ENCODE data around the gene TUB. TPM values are rescaled to one million over a fixed set of nuclear protein-coding genes. Genes with fewer than 3 reads are reported as not detected.

TUB gene
- total and polyA plus RNA-seq, 2 of the 13 experiments (the other 11 are each of a cell fraction or from before 2014, with no cell fraction given) = 4.3 to 5.6 TPM

- no peak for TF ChIP-seq ZNF800 (CRISPR knock-in tag; IDR thresholded peaks at IDR 0.05)
- no peak for TF ChIP-seq ZNF616 (CRISPR knock-in tag; IDR thresholded peaks at IDR 0.05; ENCODE audit: low read depth)
Measured at GRCh38 chr11:8038811-8039529, 42.0 kb upstream of the TUB start (continued).

GRCh38 chr11:8039530-8040260 lies 41.3 kb upstream of the TUB start:
- Histone ChIP-seq H3K79me2 (ENCODE audit: insufficient read depth, low read length) (no peaks in the 10 kb centered on the region), H3K27me3 (ENCODE audit: control insufficient read depth in 1 of 2, insufficient read depth in 2 of 2, low read length in 2 of 2) (no peaks in the 10 kb centered on the region; a peak in 2 of 5 replicates), H4K20me1 (ENCODE audit: insufficient read depth, low read length) (no peaks in the 10 kb centered on the region), H3K4me1 (ENCODE audit: insufficient read depth, low read length) (no peaks in the 10 kb centered on the region), H3K36me3 (replicated peaks in 1 of 2; ENCODE audit: control insufficient read depth in 1 of 2, insufficient read depth in 2 of 2, low read length in 2 of 2) (no peaks in the 10 kb centered on the region), H3K4me2 (ENCODE audit: low read depth, low read length) (no peak overlapping the region), H2AFZ (ENCODE audit: low read length) (no peak overlapping the region), H3K9me3 (ENCODE audit: low read length) (no peaks in the 10 kb centered on the region), H3K4me3 (replicated peaks in 1 of 3; ENCODE audit: insufficient read depth in 1 of 3, low read depth in 2 of 3, low read length in 3 of 3) (no peak overlapping the region), H3K9ac (ENCODE audit: insufficient read depth, low read depth, low read length) (no peak overlapping the region), H3K27ac (ENCODE audit: extremely low read length, insufficient read depth, low read length) (no peak overlapping the region)
- in situ Hi-C loops (cut with HindIII; ENCODE audit: extremely low pct_ligation_motif_present, low pct_unique_long_range_greater_than_20kb) (no loop called here), intact Hi-C loops (cut with micrococcal nuclease; ENCODE audit: unreplicated experiment) (no loop called here)
- ChIA-PET CTCF (ENCODE audit: low intra/inter-chr PET ratio, low total read pairs) (no interaction called here), POLR2A (no interaction called here)
- DNase-seq (ENCODE audit: low spot score) (no peak), FAIRE-seq (no peak), ATAC-seq (no peak)
- no TSS peak for BruUV-seq (replicated peaks)
- 44% methylated on average over 9 of the region's 10 CpGs for WGBS (ENCODE audit: low lambda C conversion rate)
- TF ChIP-seq KLF12 (CRISPR knock-in tag; IDR thresholded peaks at IDR 0.05; ENCODE audit: borderline replicate concordance) (no peak), DNMT3B (CRISPR knock-in tag; conservative IDR thresholded peaks at IDR 0.05) (no peak), ZNF24 (IDR thresholded peaks at IDR 0.05) (no peak), HDAC2 (CRISPR knock-in tag; IDR thresholded peaks at IDR 0.05) (no peak), ARNTL (CRISPR knock-in tag; IDR thresholded peaks at IDR 0.05) (no peak), ZNF224 (CRISPR knock-in tag; IDR thresholded peaks at IDR 0.05) (no peak), ZNF776 (CRISPR knock-in tag; IDR thresholded peaks at IDR 0.05) (no peak), E2F2 (CRISPR knock-in tag; IDR thresholded peaks at IDR 0.05; ENCODE audit: borderline replicate concordance) (no peak), ZNF160 (CRISPR knock-in tag; IDR thresholded peaks at IDR 0.05) (no peak), SALL1 (CRISPR knock-in tag; IDR thresholded peaks at IDR 0.05) (no peak), UBTF (CRISPR knock-in tag; IDR thresholded peaks at IDR 0.05) (no peak), IRF1 (CRISPR knock-in tag; IDR thresholded peaks at IDR 0.05; ENCODE audit: low read depth) (no peak), RNF2 (conservative IDR thresholded peaks at IDR 0.05; ENCODE audit: low read depth) (no peak), TRIM24 (CRISPR knock-in tag; IDR thresholded peaks at IDR 0.05) (no peak)

All from HepG2 (cell line).